Ishikawa (cell line): ENCODE data around the gene SPATA45.

Experiments used
- EGR1 ChIP-seq: IDR thresholded peaks from 2 replicates; pipeline ENCODE4 v1.6.1; 2012
- EP300 ChIP-seq: IDR thresholded peaks from 2 replicates; pipeline ENCODE4 v1.6.1; 2012; ENCODE audit warnings: borderline replicate concordance
- NFIC ChIP-seq: IDR thresholded peaks from 2 replicates; pipeline ENCODE4 v1.6.1; 2012
- RAD21 ChIP-seq: IDR thresholded peaks from 2 replicates; pipeline ENCODE4 v1.6.1; 2012; ENCODE audit warnings: low read depth
- TAF1 ChIP-seq: IDR thresholded peaks from 2 replicates; pipeline ENCODE4 v1.6.1; 2012; ENCODE audit warnings: low read depth, mild to moderate bottlenecking
- TEAD4 ChIP-seq: IDR thresholded peaks from 2 replicates; pipeline ENCODE4 v1.6.1; 2012
- ZBTB7A ChIP-seq: IDR thresholded peaks from 2 replicates; pipeline ENCODE4 v1.6.1; 2012; ENCODE audit warnings: low read depth

GRCh38 chr1:212827171-212827776, 20.2 kb downstream of the SPATA45 start:
- TF ChIP-seq NFIC (no peak), ZBTB7A (no peak), TAF1 (no peak), EGR1 (no peak), EP300 (no peak), TEAD4 (no peak), RAD21 (no peak)
